ENCODE measurements around the gene ARHGEF4.

ARHGEF4 gene

GRCh38 chr2:130872741-130873125, 36.0 kb downstream of the ARHGEF4 start:
- H3K4me3 ChIP-seq (ENCODE audit: control insufficient read depth, low read depth, low read length) = no peak overlapping the region
- no peak for DNase-seq (ENCODE audit: low read depth)
- TF ChIP-seq CTCF (IDR thresholded peaks at IDR 0.05; ENCODE audit: control insufficient read depth, insufficient read depth, low read depth, low read length, missing control alignments) = no peak

GRCh38 chr2:130873700-130874346, 37.1 kb downstream of the ARHGEF4 start:
- TF ChIP-seq CTCF (IDR thresholded peaks at IDR 0.05; ENCODE audit: control insufficient read depth, insufficient read depth, low read depth, low read length, missing control alignments) = peak; percentile 75
- peak; percentile 29 for DNase-seq (ENCODE audit: low read depth)

GRCh38 chr2:130874512-130874911, 37.8 kb downstream of the ARHGEF4 start:
- no peak for DNase-seq (ENCODE audit: low read depth)
- H3K4me3 ChIP-seq (ENCODE audit: control insufficient read depth, low read depth, low read length) = no peak overlapping the region
- no peak for TF ChIP-seq CTCF (IDR thresholded peaks at IDR 0.05; ENCODE audit: control insufficient read depth, insufficient read depth, low read depth, low read length, missing control alignments)

More at GRCh38 chr2:130873700-130874346, 37.1 kb downstream of the ARHGEF4 start:
- H3K4me3 ChIP-seq (ENCODE audit: control insufficient read depth, low read depth, low read length) = no peak overlapping the region

DNA sequence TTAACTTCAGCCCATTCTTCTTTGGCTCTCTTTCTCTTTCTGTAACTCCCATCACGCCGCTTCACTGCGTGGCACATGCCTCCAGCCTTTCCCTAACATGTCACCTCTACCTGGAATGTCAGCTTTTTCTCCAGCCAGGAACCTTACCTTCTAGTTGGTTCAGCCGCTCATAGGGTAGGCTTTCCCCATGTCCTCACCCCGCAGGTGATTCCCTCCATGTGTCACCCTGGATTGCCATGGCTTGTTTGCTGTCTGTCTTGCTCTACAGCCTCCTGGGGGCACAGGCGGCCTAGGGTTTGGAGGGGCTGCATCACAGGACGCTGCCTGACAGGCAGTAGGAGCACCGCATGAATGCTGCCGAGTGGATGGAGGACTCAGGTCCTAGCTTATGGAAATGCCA, 39.2 kb downstream of the ARHGEF4 start:
- DNase-seq (ENCODE audit: low read depth) = no peak
- H3K4me3 ChIP-seq (ENCODE audit: control insufficient read depth, low read depth, low read length) = no peak overlapping the region
- TF ChIP-seq CTCF (IDR thresholded peaks at IDR 0.05; ENCODE audit: control insufficient read depth, insufficient read depth, low read depth, low read length, missing control alignments) = no peak

GRCh38 chr2:130877258-130877657, 40.5 kb downstream of the ARHGEF4 start:
- DNase-seq (ENCODE audit: low read depth) = no peak
- no peak overlapping the region for H3K4me3 ChIP-seq (ENCODE audit: control insufficient read depth, low read depth, low read length)
- no peak for TF ChIP-seq CTCF (IDR thresholded peaks at IDR 0.05; ENCODE audit: control insufficient read depth, insufficient read depth, low read depth, low read length, missing control alignments)

DNA sequence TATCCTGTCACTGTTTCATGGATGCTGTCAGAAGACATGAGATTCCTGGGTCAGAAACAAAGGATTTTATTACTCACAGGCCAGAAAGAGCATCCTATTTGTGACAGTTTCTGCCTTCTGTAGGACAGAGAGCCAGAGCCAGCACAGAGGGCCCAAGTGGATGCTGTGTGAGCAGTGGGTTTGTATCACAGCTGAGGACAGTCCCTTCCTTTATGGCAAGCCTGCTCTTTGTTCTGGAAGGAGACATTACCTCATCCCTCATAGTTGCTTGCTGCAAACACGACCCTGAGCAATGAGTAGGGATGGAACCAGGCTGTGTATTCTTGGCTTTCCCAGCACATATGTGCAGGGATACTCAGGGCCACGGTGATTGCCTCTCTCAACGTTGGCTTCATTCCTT, 41.6 kb downstream of the ARHGEF4 start:
- no peak for TF ChIP-seq CTCF (IDR thresholded peaks at IDR 0.05; ENCODE audit: control insufficient read depth, insufficient read depth, low read depth, low read length, missing control alignments)
- no peak overlapping the region for H3K4me3 ChIP-seq (ENCODE audit: control insufficient read depth, low read depth, low read length)
- no peak for DNase-seq (ENCODE audit: low read depth)
